IMR-90 (cell line): Measurements from ENCODE around the gene ANKRD65. TPM values are rescaled to one million over a fixed set of nuclear protein-coding genes. Genes with fewer than 3 reads are reported as not detected.

Source experiments
- ATAC-seq: fragments of 200-7000 bp; cut with Tn5 transposase; 2 replicates; pipeline ENCODE4 v1.9.1; 2020; ENCODE audit warnings: low read depth, mild to moderate bottlenecking, moderate library complexity
- BruUV-seq: library from RNA; stranded (reverse); fragments of 400-500 nt; replicated peaks from 2 replicates; lab custom pipeline; 2021; lab: Mats Ljungman, UMichigan
- CTCF ChIA-PET: fragments of 300-600 bp; formaldehyde crosslinking; extraction: SDS; loops from one replicate; lab custom pipeline; 2021; ENCODE audit warnings: antibody characterized with exemption; lab: Yijun Ruan, JAX
- POLR2A ChIA-PET: fragments of 300-600 bp; sonication (Branson Sonifier 250); formaldehyde crosslinking; loops from one replicate; lab custom pipeline; 2022; ENCODE audit warnings: antibody characterized with exemption; ENCODE audit not compliant: unreplicated experiment; lab: Charles Lee
- DNase-seq: peaks from one replicate; pipeline ENCODE4 v3.0.0; 2013
- H2AFZ ChIP-seq: replicated peaks from 2 replicates; pipeline ENCODE3; 2013; ENCODE audit warnings: low read length, mild to moderate bottlenecking; ENCODE audit not compliant: poor library complexity
- H2AK5ac ChIP-seq: 2 replicates; pipeline ENCODE4 v1.6.1; 2013; ENCODE audit warnings: low read depth, low read length, inconsistent platforms
- H2AK9ac ChIP-seq: replicated peaks from 2 replicates; pipeline ENCODE3; 2013; ENCODE audit warnings: mild to moderate bottlenecking, low read depth, low read length, moderate library complexity; ENCODE audit not compliant: poor library complexity
- H2BK120ac ChIP-seq: 2 replicates; pipeline ENCODE4 v1.6.1; 2013; ENCODE audit warnings: low read depth, low read length, inconsistent platforms
- H2BK15ac ChIP-seq: 3 replicates; pipeline ENCODE4 v1.6.1; 2013; ENCODE audit warnings: low read depth, low read length, inconsistent platforms
- H2BK20ac ChIP-seq: 2 replicates; pipeline ENCODE4 v1.6.1; 2013; ENCODE audit warnings: low read depth, mild to moderate bottlenecking, inconsistent platforms, low read length, moderate library complexity
- H2BK5ac ChIP-seq: 2 replicates; pipeline ENCODE4 v1.6.1; 2013; ENCODE audit warnings: mild to moderate bottlenecking, low read depth, low read length, inconsistent platforms; ENCODE audit not compliant: poor library complexity, severe bottlenecking
- H3K14ac ChIP-seq: replicated peaks from 2 replicates; pipeline ENCODE4 v1.6.1; 2013; ENCODE audit warnings: low read depth, low read length, inconsistent platforms
- H3K18ac ChIP-seq: 2 replicates; pipeline ENCODE4 v1.6.1; 2013; ENCODE audit warnings: low read depth, low read length, control low read depth
- H3K23ac ChIP-seq: 2 replicates; pipeline ENCODE4 v1.6.1; 2013; ENCODE audit warnings: low read depth, low read length, inconsistent platforms
- H3K27ac ChIP-seq: 2 replicates; pipeline ENCODE4 v1.5.1; 2013; ENCODE audit warnings: mild to moderate bottlenecking, control low read depth, low read length; ENCODE audit not compliant: insufficient read depth
- H3K27me3 ChIP-seq: 2 replicates; pipeline ENCODE4 v1.6.1; 2013; ENCODE audit warnings: low read length; ENCODE audit not compliant: control insufficient read depth, insufficient read depth
- H3K36me3 ChIP-seq: 2 replicates; pipeline ENCODE4 v1.6.1; 2013; ENCODE audit warnings: low read length, mixed read lengths; ENCODE audit not compliant: control insufficient read depth, insufficient read depth
- H3K4ac ChIP-seq: 2 replicates; pipeline ENCODE4 v1.6.1; 2013; ENCODE audit warnings: low read depth, low read length, inconsistent platforms
- H3K4me1 ChIP-seq: 2 replicates; pipeline ENCODE4 v1.6.1; 2013; ENCODE audit warnings: low read length, mixed read lengths; ENCODE audit not compliant: control insufficient read depth, insufficient read depth
- H3K4me2 ChIP-seq: 2 replicates; pipeline ENCODE4 v1.6.1; 2013; ENCODE audit warnings: low read depth, mild to moderate bottlenecking, control low read depth, low read length, moderate library complexity
- H3K4me3 ChIP-seq: 2 replicates; pipeline ENCODE4 v1.5.1; 2013; ENCODE audit warnings: low read depth, mild to moderate bottlenecking, control low read depth, low read length, moderate library complexity; ENCODE audit not compliant: insufficient read depth
- H3K56ac ChIP-seq: 2 replicates; pipeline ENCODE4 v1.6.1; 2013; ENCODE audit warnings: low read length, inconsistent platforms; ENCODE audit not compliant: insufficient read depth; ENCODE audit errors: extremely low read depth
- H3K79me1 ChIP-seq, 2 experiments: 2 replicates each; pipeline ENCODE4 v1.6.1; 2013; ENCODE audit warnings: low read length in 2 of 2, inconsistent platforms in 1 of 2, low read depth in 1 of 2
- H3K9ac ChIP-seq: 2 replicates; pipeline ENCODE4 v1.6.1; 2013; ENCODE audit warnings: low read depth, low read length, control low read depth
- H3K9me1 ChIP-seq: 2 replicates; pipeline ENCODE4 v1.6.1; 2013; ENCODE audit warnings: low read length, inconsistent platforms; ENCODE audit not compliant: insufficient read depth
- H3K9me3 ChIP-seq: 2 replicates; pipeline ENCODE4 v1.6.1; 2013; ENCODE audit warnings: low read length; ENCODE audit not compliant: control insufficient read depth, insufficient read depth
- H4K20me1 ChIP-seq: 2 replicates; pipeline ENCODE4 v1.6.1; 2013; ENCODE audit warnings: low read length, inconsistent platforms; ENCODE audit not compliant: insufficient read depth
- H4K5ac ChIP-seq: 2 replicates; pipeline ENCODE4 v1.6.1; 2013; ENCODE audit warnings: mild to moderate bottlenecking, low read depth, low read length, control low read depth
- H4K8ac ChIP-seq, 2 experiments: 2 replicates each; pipeline ENCODE4 v1.6.1; 2013; ENCODE audit warnings: low read depth in 2 of 2, low read length in 2 of 2, control low read depth in 1 of 2, inconsistent platforms in 1 of 2
- H4K91ac ChIP-seq: 2 replicates; pipeline ENCODE4 v1.6.1; 2013; ENCODE audit warnings: low read depth, low read length, inconsistent platforms; ENCODE audit not compliant: insufficient read depth
- BHLHE40 ChIP-seq: fragments of 150-350 bp; IDR thresholded peaks from 2 replicates; pipeline ENCODE4 v1.6.1; 2016; ENCODE audit warnings: mild to moderate bottlenecking, low read depth, low read length
- FOS ChIP-seq: fragments of 150-350 bp; IDR thresholded peaks from 2 replicates; pipeline ENCODE4 v1.6.1; 2016; ENCODE audit warnings: low read depth, low read length
- MAZ ChIP-seq: IDR thresholded peaks from 2 replicates; pipeline ENCODE4 v1.6.1; 2012; ENCODE audit warnings: low read depth, mild to moderate bottlenecking, low read length, improper control_type of control experiment, moderate library complexity, borderline replicate concordance
- MXI1 ChIP-seq: IDR thresholded peaks from 2 replicates; pipeline ENCODE4 v1.6.1; 2012; ENCODE audit warnings: low read depth, mild to moderate bottlenecking, low read length, moderate library complexity, borderline replicate concordance
- NFE2L2 ChIP-seq: fragments of 150-350 bp; IDR thresholded peaks from 2 replicates; pipeline ENCODE4 v1.6.1; 2016; ENCODE audit warnings: low read depth, mild to moderate bottlenecking, low read length
- POLR2A ChIP-seq: IDR thresholded peaks from 2 replicates; pipeline ENCODE4 v1.6.1; 2012; ENCODE audit warnings: mild to moderate bottlenecking, low read depth, low read length
- RAD21 ChIP-seq: IDR thresholded peaks from 2 replicates; pipeline ENCODE4 v1.6.1; 2012; ENCODE audit warnings: low read length, improper control_type of control experiment
- RCOR1 ChIP-seq: IDR thresholded peaks from 2 replicates; pipeline ENCODE4 v1.6.1; 2012; ENCODE audit warnings: mild to moderate bottlenecking, low read length, improper control_type of control experiment; ENCODE audit not compliant: insufficient replicate concordance
- RFX5 ChIP-seq: IDR thresholded peaks from 2 replicates; pipeline ENCODE4 v1.8.0; 2012; ENCODE audit warnings: low read depth, mild to moderate bottlenecking, low read length, moderate library complexity
- WGBS, 2 experiments: methylation state at CpG; one replicate each; pipeline versions ENCODE4 v1.1.5 to v1.1.7; 2013; ENCODE audit warnings: missing lambda C conversion rate in 2 of 2; ENCODE audit not compliant: insufficient read length in 1 of 2; ENCODE audit errors: extremely low coverage in 2 of 2; 5-methylcytosine and 5-hydroxymethylcytosine counted together
- dilution Hi-C: fragments of 300-500 bp; cut with HindIII; formaldehyde crosslinking; loops from one replicate; pipeline ENCODE4 v1.14.3; 2018; ENCODE audit warnings: low sequenced_read_pairs; ENCODE audit not compliant: unreplicated experiment
- in situ Hi-C: fragments of 300-500 bp; cut with MboI; formaldehyde crosslinking; loops from 3 replicates; pipeline ENCODE4 v1.14.3; 2019; ENCODE audit warnings: low sequenced_read_pairs, inconsistent platforms, mixed read lengths
- intact Hi-C: fragments of 100-400 bp; cut with micrococcal nuclease; formaldehyde crosslinking; loops from 2 replicates; pipeline ENCODE4 v1.10.0; 2022
- polyA plus RNA-seq, 3 experiments: library from polyadenylated mRNA; depleted of rRNA; stranded (reverse); fragments of >200 nt; gene quantifications; 2 replicates each; pipeline ENCODE4 v1.2.3, GENCODE V29; 2012; ENCODE audit warnings: low replicate concordance in 1 of 3
- total RNA-seq: library from RNA; depleted of rRNA; stranded (reverse); fragments of >200 nt; gene quantifications from 2 replicates; pipeline ENCODE4 v1.2.3, GENCODE V29; 2012
- TF ChIP-seq, protein P1 (sequence below): fragments of 150-350 bp; IDR thresholded peaks from 2 replicates; pipeline ENCODE4 v1.6.1; 2016; ENCODE audit warnings: low read depth, mild to moderate bottlenecking, low read length, moderate library complexity, borderline replicate concordance
- TF ChIP-seq, protein P2 (sequence below): conservative IDR thresholded peaks from 2 replicates; pipeline ENCODE4 v1.5.1; 2012; ENCODE audit warnings: mild to moderate bottlenecking, low read depth, low read length, improper control_type of control experiment

Gene ANKRD65
- total and polyA plus RNA-seq, 2 of the 4 experiments (the other 2 are of a cell fraction), result 0.09 TPM; not detected in 1

DNA sequence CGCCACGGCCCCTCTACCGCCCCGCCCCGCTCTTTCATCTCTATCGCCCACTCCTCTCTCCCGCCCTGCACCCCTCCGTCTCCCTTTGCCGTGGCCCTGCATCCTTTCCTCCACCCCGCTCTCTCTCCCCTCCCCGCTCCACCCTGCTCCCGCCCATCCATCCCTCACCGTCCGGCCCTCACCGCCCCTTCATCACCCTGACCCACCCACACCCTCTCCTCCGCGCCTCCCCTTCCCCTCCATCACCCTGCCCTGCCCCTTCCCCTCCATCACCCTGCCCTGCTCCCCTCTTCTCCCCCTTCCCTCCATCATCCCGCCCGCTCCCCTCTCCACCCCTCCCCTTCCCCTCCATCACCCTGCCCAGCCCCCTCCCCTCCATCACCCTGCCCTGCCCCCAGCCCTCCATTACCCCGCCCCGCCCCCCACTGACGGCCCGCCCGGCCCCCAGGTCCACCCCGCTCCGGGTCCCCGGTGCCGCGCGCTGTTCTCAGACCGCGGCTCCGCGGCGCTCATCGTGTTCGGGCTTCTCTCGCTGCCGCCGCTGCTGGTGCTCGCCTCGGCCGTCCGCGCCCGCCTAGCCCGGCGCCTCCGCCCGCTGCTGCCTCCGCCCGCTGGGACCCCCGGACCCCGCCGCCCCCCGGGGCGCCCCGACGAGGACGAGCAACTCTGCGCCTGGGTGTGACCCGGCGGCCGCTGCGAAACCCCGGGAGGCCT lies 6.2 kb upstream of the ANKRD65 start:
- no peak overlapping the region for H2BK20ac ChIP-seq

More for the DNA sequence above, 6.2 kb upstream of the ANKRD65 start:
- Histone ChIP-seq H4K8ac (no peak overlapping the region), H3K9me3 (no peaks in the 10 kb centered on the region), H2BK120ac (no peak overlapping the region), H2BK5ac (peak overlapping the region; percentile 22), H4K20me1 (no peaks in the 10 kb centered on the region), H3K4ac (no peak overlapping the region), H2AFZ (peak overlapping the region; percentile 85), H4K91ac (no peak overlapping the region), H4K5ac (no peak overlapping the region), H3K14ac (no peak overlapping the region), H3K4me3 (peak overlapping the region; percentile 58), H3K18ac (no peak overlapping the region), H3K9ac (peak overlapping the region; percentile 78), H2AK5ac (no peak overlapping the region), H3K56ac (no peak overlapping the region), H3K27me3 (no peaks in the 10 kb centered on the region), H3K23ac (no peak overlapping the region), H3K36me3 (no peaks in the 10 kb centered on the region), H2BK15ac (no peak overlapping the region), H2AK9ac (no peak overlapping the region), H3K4me2 (0 out of 2 replicates have a peak overlapping the region, but pooled peaks have one; percentile 35), H3K79me1 (no peaks in the 10 kb centered on the region), H3K27ac (no peak overlapping the region; the same call in 1 of the 2 replicates), H3K4me1 (peaks cover 19% of the 10 kb centered on the region), H3K9me1 (no peaks in the 10 kb centered on the region)
- ChIA-PET CTCF (no interaction called here), POLR2A (no interaction called here)
- dilution Hi-C loops, result no loop called here
- WGBS, 2 experiments, result 12% methylated on average over 38 of the region's 66 CpGs; no CpG with 5 or more reads in 1 of the 2 experiments
- intact Hi-C loops, result no loop called here
- ATAC-seq, result peak; percentile 22
- no TSS peak for BruUV-seq
- no peak for DNase-seq
- in situ Hi-C loops, result no loop called here
- TF ChIP-seq FOS, result no peak
- no peak for TF ChIP-seq RFX5
- no peak for TF ChIP-seq NFE2L2
- no peak for TF ChIP-seq BHLHE40
- TF ChIP-seq POLR2A, result no peak
- no peak for TF ChIP-seq RAD21
- TF ChIP-seq, protein P1, sequence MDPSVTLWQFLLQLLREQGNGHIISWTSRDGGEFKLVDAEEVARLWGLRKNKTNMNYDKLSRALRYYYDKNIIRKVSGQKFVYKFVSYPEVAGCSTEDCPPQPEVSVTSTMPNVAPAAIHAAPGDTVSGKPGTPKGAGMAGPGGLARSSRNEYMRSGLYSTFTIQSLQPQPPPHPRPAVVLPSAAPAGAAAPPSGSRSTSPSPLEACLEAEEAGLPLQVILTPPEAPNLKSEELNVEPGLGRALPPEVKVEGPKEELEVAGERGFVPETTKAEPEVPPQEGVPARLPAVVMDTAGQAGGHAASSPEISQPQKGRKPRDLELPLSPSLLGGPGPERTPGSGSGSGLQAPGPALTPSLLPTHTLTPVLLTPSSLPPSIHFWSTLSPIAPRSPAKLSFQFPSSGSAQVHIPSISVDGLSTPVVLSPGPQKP, result no peak
- TF ChIP-seq RCOR1, result no peak
- TF ChIP-seq, protein P2, sequence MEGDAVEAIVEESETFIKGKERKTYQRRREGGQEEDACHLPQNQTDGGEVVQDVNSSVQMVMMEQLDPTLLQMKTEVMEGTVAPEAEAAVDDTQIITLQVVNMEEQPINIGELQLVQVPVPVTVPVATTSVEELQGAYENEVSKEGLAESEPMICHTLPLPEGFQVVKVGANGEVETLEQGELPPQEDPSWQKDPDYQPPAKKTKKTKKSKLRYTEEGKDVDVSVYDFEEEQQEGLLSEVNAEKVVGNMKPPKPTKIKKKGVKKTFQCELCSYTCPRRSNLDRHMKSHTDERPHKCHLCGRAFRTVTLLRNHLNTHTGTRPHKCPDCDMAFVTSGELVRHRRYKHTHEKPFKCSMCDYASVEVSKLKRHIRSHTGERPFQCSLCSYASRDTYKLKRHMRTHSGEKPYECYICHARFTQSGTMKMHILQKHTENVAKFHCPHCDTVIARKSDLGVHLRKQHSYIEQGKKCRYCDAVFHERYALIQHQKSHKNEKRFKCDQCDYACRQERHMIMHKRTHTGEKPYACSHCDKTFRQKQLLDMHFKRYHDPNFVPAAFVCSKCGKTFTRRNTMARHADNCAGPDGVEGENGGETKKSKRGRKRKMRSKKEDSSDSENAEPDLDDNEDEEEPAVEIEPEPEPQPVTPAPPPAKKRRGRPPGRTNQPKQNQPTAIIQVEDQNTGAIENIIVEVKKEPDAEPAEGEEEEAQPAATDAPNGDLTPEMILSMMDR, result no peak
- no peak for TF ChIP-seq MXI1
- TF ChIP-seq MAZ, result no peak
